HepG2 (cell line): Measurements from ENCODE around the gene ELP5. TPM values are rescaled to one million over a fixed set of nuclear protein-coding genes. Genes with fewer than 3 reads are reported as not detected.

Experiments
- ARHGAP35 ChIP-seq: sonication (generic); formaldehyde crosslinking; IDR thresholded peaks from 2 replicates; pipeline ENCODE4 v1.9.0; 2022; ENCODE audit warnings: mild to moderate bottlenecking, inconsistent platforms, moderate library complexity, missing genetic modification reagents, borderline replicate concordance
- BRD4 ChIP-seq: sonication (generic); formaldehyde crosslinking; IDR thresholded peaks from 2 replicates; pipeline ENCODE4 v1.4.0; 2020; ENCODE audit warnings: missing genetic modification reagents
- CEBPZ ChIP-seq: IDR thresholded peaks from 2 replicates; pipeline ENCODE4 v1.6.1; 2012; ENCODE audit warnings: low read length, improper control_type of control experiment
- GLMP ChIP-seq: sonication (generic); formaldehyde crosslinking; IDR thresholded peaks from 2 replicates; pipeline ENCODE4 v1.9.0; 2021; ENCODE audit warnings: missing genetic modification reagents, mild to moderate bottlenecking, borderline replicate concordance
- HMGA1 ChIP-seq: sonication (generic); formaldehyde crosslinking; conservative IDR thresholded peaks from 2 replicates; pipeline ENCODE4 v1.4.0; 2020; ENCODE audit warnings: missing genetic modification reagents
- IKZF5 ChIP-seq: IDR thresholded peaks from 2 replicates; pipeline ENCODE4 v1.6.1; 2018; ENCODE audit warnings: missing genetic modification reagents, mild to moderate bottlenecking, missing compliant biosample characterization
- MAFF ChIP-seq: IDR thresholded peaks from 2 replicates; pipeline ENCODE4 v1.6.1; 2011; ENCODE audit warnings: low read depth, low read length, improper control_type of control experiment
- MYNN ChIP-seq: sonication (generic); formaldehyde crosslinking; IDR thresholded peaks from 2 replicates; pipeline ENCODE4 v1.4.0; 2020; ENCODE audit warnings: mild to moderate bottlenecking, low read depth, missing genetic modification reagents
- RXRA ChIP-seq: sonication (generic); formaldehyde crosslinking; IDR thresholded peaks from 2 replicates; pipeline ENCODE4 v1.5.1; 2020; ENCODE audit warnings: missing genetic modification reagents
- SCMH1 ChIP-seq: sonication (generic); formaldehyde crosslinking; IDR thresholded peaks from 2 replicates; pipeline ENCODE4 v1.9.0; 2021; ENCODE audit warnings: missing genetic modification reagents, mild to moderate bottlenecking, borderline replicate concordance
- TFDP2 ChIP-seq: sonication (generic); formaldehyde crosslinking; IDR thresholded peaks from 2 replicates; pipeline ENCODE4 v1.4.0; 2020; ENCODE audit warnings: missing genetic modification reagents
- THAP8 ChIP-seq: sonication (generic); formaldehyde crosslinking; IDR thresholded peaks from 2 replicates; pipeline ENCODE4 v1.5.1; 2020; ENCODE audit warnings: missing genetic modification reagents, mild to moderate bottlenecking, borderline replicate concordance
- TOE1 ChIP-seq: sonication (generic); formaldehyde crosslinking; IDR thresholded peaks from 2 replicates; pipeline ENCODE4 v1.4.0; 2020; ENCODE audit warnings: mild to moderate bottlenecking, missing genetic modification reagents
- ZBTB43 ChIP-seq: sonication (generic); formaldehyde crosslinking; conservative IDR thresholded peaks from 2 replicates; pipeline ENCODE4 v1.4.0; 2020; ENCODE audit warnings: missing genetic modification reagents
- ZNF230 ChIP-seq: sonication (generic); formaldehyde crosslinking; IDR thresholded peaks from 2 replicates; pipeline ENCODE4 v1.4.0; 2020; ENCODE audit warnings: mild to moderate bottlenecking, missing genetic modification reagents
- ZNF296 ChIP-seq: sonication (generic); formaldehyde crosslinking; conservative IDR thresholded peaks from 2 replicates; pipeline ENCODE4 v1.5.0; 2020; ENCODE audit warnings: mild to moderate bottlenecking, missing genetic modification reagents
- ZNF354B ChIP-seq: sonication (generic); formaldehyde crosslinking; IDR thresholded peaks from 2 replicates; pipeline ENCODE4 v1.8.0; 2022; ENCODE audit warnings: mild to moderate bottlenecking, missing genetic modification reagents
- ZNF430 ChIP-seq: sonication (generic); formaldehyde crosslinking; IDR thresholded peaks from 2 replicates; pipeline ENCODE4 v1.9.0; 2021; ENCODE audit warnings: mild to moderate bottlenecking, missing genetic modification reagents
- ZNF768 ChIP-seq: sonication (generic); formaldehyde crosslinking; IDR thresholded peaks from 2 replicates; pipeline ENCODE4 v1.4.0; 2020; ENCODE audit warnings: missing genetic modification reagents
- ZNF883 ChIP-seq: sonication (generic); formaldehyde crosslinking; IDR thresholded peaks from 2 replicates; pipeline ENCODE4 v1.5.1; 2020; ENCODE audit warnings: mild to moderate bottlenecking, missing genetic modification reagents; ENCODE audit errors: not compliant biosample characterization
- ZSCAN21 ChIP-seq: sonication (generic); formaldehyde crosslinking; IDR thresholded peaks from 2 replicates; pipeline ENCODE4 v1.8.0; 2022; ENCODE audit warnings: mild to moderate bottlenecking, missing genetic modification reagents, moderate library complexity, borderline replicate concordance
- polyA plus RNA-seq, 8 experiments: library from polyadenylated mRNA; depleted of rRNA in 3 of 8; stranded (reverse) in 7 of 8; unstranded in 1 of 8; fragments of >200 nt; fragmentation: Illumina TruSeq in 4 of 8; extraction: Trizol in 4 of 8; gene quantifications; 2 replicates each; pipeline versions ENCODE4 v1.2.1 to v1.2.3, GENCODE V29; 2011 to 2016; ENCODE audit warnings: low read depth in 4 of 8, missing spikeins in 1 of 8, mixed read lengths in 1 of 8; ENCODE audit not compliant: insufficient read depth in 1 of 8
- total RNA-seq, 5 experiments: library from RNA; depleted of rRNA; stranded (reverse); fragments of >200 nt; fragmentation: Illumina TruSeq; extraction: Trizol; gene quantifications; 2 replicates each; pipeline ENCODE4 v1.2.3, GENCODE V29; 2016; ENCODE audit warnings: low read depth in 1 of 5

ELP5 gene
- total and polyA plus RNA-seq, 2 of the 13 experiments (the other 11 are each of a cell fraction or from before 2014, with no cell fraction given), result 67.6 to 69.8 TPM

GRCh38 chr17:7258731-7259554, 6.9 kb downstream of the ELP5 start (continued):
- TF ChIP-seq TFDP2 (CRISPR knock-in tag), result 0 out of 2 replicates have a peak, but pooled peaks have one; percentile 22
- TF ChIP-seq ZNF883 (CRISPR knock-in tag), result peak; percentile 42
- TF ChIP-seq HMGA1, result no peak
- TF ChIP-seq ZSCAN21 (CRISPR knock-in tag), result no peak
- TF ChIP-seq RXRA (CRISPR knock-in tag), result peak; percentile 76
- no peak for TF ChIP-seq ZNF354B (CRISPR knock-in tag)
- TF ChIP-seq ZNF430 (CRISPR knock-in tag), result no peak
- TF ChIP-seq MAFF, result no peak
- TF ChIP-seq BRD4 (CRISPR knock-in tag), result no peak
- TF ChIP-seq THAP8, result no peak
- TF ChIP-seq TOE1 (CRISPR knock-in tag), result no peak
- TF ChIP-seq SCMH1 (CRISPR knock-in tag), result no peak
- no peak for TF ChIP-seq ZNF230 (CRISPR knock-in tag)
- no peak for TF ChIP-seq IKZF5 (CRISPR knock-in tag)
- TF ChIP-seq MYNN (CRISPR knock-in tag), result no peak
- TF ChIP-seq ZBTB43, result no peak
- TF ChIP-seq CEBPZ, result no peak
- TF ChIP-seq ZNF768 (CRISPR knock-in tag), result peak; percentile 82
- TF ChIP-seq ARHGAP35 (CRISPR knock-in tag), result no peak
- TF ChIP-seq ZNF296 (CRISPR knock-in tag), result no peak
- no peak for TF ChIP-seq GLMP
